Keratinocyte (primary cell): Measurements from ENCODE around the gene CREB3L1. TPM values are rescaled to one million over a fixed set of nuclear protein-coding genes. Genes with fewer than 3 reads are reported as not detected.

Experiments
- DNase-seq: peaks from one replicate; pipeline ENCODE4 v3.0.0-alpha.2; 2011; ENCODE audit warnings: low read depth, missing footprints, low spot score
- FAIRE-seq: peaks from 2 replicates; lab custom pipeline; 2011; peaks lifted over from hg19 to GRCh38; lab: Jason Lieb, UNC
- H2AFZ ChIP-seq: 2 replicates; pipeline ENCODE4 v1.6.0; 2012; ENCODE audit warnings: low read length, control low read depth, inconsistent platforms; ENCODE audit not compliant: control insufficient read depth
- H3K27ac ChIP-seq: 2 replicates; pipeline ENCODE4 v1.5.1; 2011; ENCODE audit warnings: low read length; ENCODE audit not compliant: control insufficient read depth, insufficient read depth
- H3K27me3 ChIP-seq: 3 replicates; pipeline ENCODE4 v1.6.0; 2011; ENCODE audit warnings: low read length; ENCODE audit not compliant: control insufficient read depth, insufficient read depth; ENCODE audit errors: extremely low read depth
- H3K36me3 ChIP-seq, 2 experiments: 2 replicates in 1 of 2; 3 replicates in 1 of 2; pipeline ENCODE4 v1.5.1; 2011; ENCODE audit warnings: low read length in 2 of 2, mild to moderate bottlenecking in 1 of 2; ENCODE audit not compliant: control insufficient read depth in 2 of 2, insufficient read depth in 2 of 2; ENCODE audit errors: extremely low read depth in 1 of 2
- H3K4me1 ChIP-seq: 3 replicates; pipeline ENCODE4 v1.5.1; 2011; ENCODE audit warnings: low read length; ENCODE audit not compliant: control insufficient read depth, insufficient read depth; ENCODE audit errors: extremely low read depth
- H3K4me2 ChIP-seq: 3 replicates; pipeline ENCODE4 v1.6.0; 2011; ENCODE audit warnings: low read depth, low read length; ENCODE audit not compliant: control insufficient read depth, insufficient read depth; ENCODE audit errors: extremely low read depth
- H3K4me3 ChIP-seq, 3 experiments: fragments of 200-600 bp in 1 of 3; sonication (generic) in 1 of 3; 2 replicates in 2 of 3; 3 replicates in 1 of 3; pipeline ENCODE4 v1.5.1; 2011 to 2016; ENCODE audit warnings: low read length in 3 of 3, mild to moderate bottlenecking in 3 of 3, control low read depth in 2 of 3, inconsistent platforms in 1 of 3, low read depth in 1 of 3, mixed read lengths in 1 of 3, mixed run types in 1 of 3, moderate library complexity in 1 of 3; ENCODE audit not compliant: control insufficient read depth in 2 of 3, insufficient read depth in 2 of 3; ENCODE audit errors: extremely low read depth in 1 of 3
- H3K79me2 ChIP-seq: 2 replicates; pipeline ENCODE4 v1.6.0; 2012; ENCODE audit warnings: low read length; ENCODE audit not compliant: control insufficient read depth, insufficient read depth
- H3K9ac ChIP-seq: 3 replicates; pipeline ENCODE4 v1.6.0; 2011; ENCODE audit warnings: low read length; ENCODE audit not compliant: control insufficient read depth, insufficient read depth; ENCODE audit errors: extremely low read depth
- H3K9me1 ChIP-seq: 3 replicates; pipeline ENCODE4 v1.6.0; 2011; ENCODE audit warnings: low read length; ENCODE audit not compliant: control insufficient read depth, insufficient read depth; ENCODE audit errors: extremely low read depth
- H3K9me3 ChIP-seq: 2 replicates; pipeline ENCODE4 v1.5.1; 2012; ENCODE audit warnings: low read depth, low read length; ENCODE audit not compliant: control insufficient read depth
- H4K20me1 ChIP-seq: 3 replicates; pipeline ENCODE4 v1.6.0; 2011; ENCODE audit warnings: low read length; ENCODE audit not compliant: control insufficient read depth, insufficient read depth; ENCODE audit errors: extremely low read depth
- EZH2 ChIP-seq: IDR thresholded peaks from one replicate; pipeline ENCODE4 v1.6.1; 2012; ENCODE audit warnings: inconsistent platforms, mild to moderate bottlenecking, low read length, moderate library complexity
- dilution Hi-C: fragments of 300-500 bp; cut with MboI; formaldehyde crosslinking; loops from one replicate; pipeline ENCODE4 v1.7.0; 2020; ENCODE audit warnings: low sequenced_read_pairs; ENCODE audit not compliant: extremely low pct_ligation_motif_present
- polyA plus RNA-seq, 5 experiments: library from polyadenylated mRNA; depleted of rRNA in 3 of 5; stranded (reverse) in 3 of 5; stranded (forward) in 1 of 5; unstranded in 1 of 5; fragments of >200 nt; gene quantifications; 1 replicate in 1 of 5; 2 replicates in 3 of 5; 3 replicates in 1 of 5; pipeline versions ENCODE4 v1.2.1 to v1.2.3, GENCODE V29; 2011 to 2012; ENCODE audit warnings: missing spikeins in 2 of 5, low read depth in 1 of 5, low replicate concordance in 1 of 5
- TF ChIP-seq, protein P1 (sequence below), 3 experiments: IDR thresholded peaks in 1 of 3; conservative IDR thresholded peaks in 1 of 3; optimal IDR thresholded peaks in 1 of 3; 2 replicates in 2 of 3; 3 replicates in 1 of 3; pipeline versions ENCODE3 to v1.5.1; 2011; ENCODE audit warnings: low read length in 3 of 3, mild to moderate bottlenecking in 3 of 3, moderate library complexity in 2 of 3, control low read depth in 1 of 3, inconsistent platforms in 1 of 3; ENCODE audit not compliant: insufficient read depth in 2 of 3; ENCODE audit errors: extremely low read depth in 1 of 3

CREB3L1 gene
- polyA plus RNA-seq, 1 donor (not counting 4 experiments of a cell fraction or from before 2014, with no cell fraction given): not detected

DNA sequence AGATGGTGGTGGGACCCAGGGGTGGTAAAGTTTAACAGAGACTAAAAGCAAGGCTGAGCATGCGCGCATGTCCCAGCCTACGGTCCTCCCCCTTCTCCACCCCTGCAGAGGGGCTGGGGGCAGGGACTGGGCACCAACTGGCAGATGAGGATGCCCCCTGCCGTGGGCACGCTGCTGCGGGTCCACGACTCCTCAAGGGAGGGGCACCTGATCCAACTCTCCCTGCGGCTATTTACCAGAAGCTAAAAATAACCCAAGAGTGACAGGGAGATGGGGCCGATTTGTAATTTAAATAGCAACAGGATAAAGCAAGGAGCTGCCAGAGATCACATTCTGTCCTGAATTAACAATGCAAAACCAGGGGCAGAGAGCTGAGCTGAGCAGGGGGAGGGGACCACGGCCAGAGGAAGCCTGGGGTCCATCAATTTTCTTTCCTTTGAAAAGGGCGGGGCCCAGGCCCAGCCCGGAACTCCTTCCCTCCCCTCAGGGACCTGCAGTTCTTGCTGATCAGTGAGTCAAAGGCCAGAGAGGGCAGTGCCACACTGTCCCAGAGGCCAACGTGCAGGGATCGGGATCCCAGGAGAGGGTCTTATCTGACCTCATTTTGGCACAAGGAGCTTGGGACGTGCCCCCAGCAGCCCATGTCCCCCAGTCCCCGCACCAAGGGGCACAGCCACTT lies 61.7 kb downstream of the CREB3L1 start:
- dilution Hi-C loops: no loop called here
- Histone ChIP-seq H3K4me2 (peak overlapping the region; percentile 54), H3K4me3 (no peak overlapping the region), H4K20me1 (no peaks in the 10 kb centered on the region), H3K79me2 (no peaks in the 10 kb centered on the region), H3K9me3 (no peaks in the 10 kb centered on the region), H2AFZ (peak overlapping the region; percentile 84), H3K27me3 (peaks cover 2% of the 10 kb centered on the region), H3K9ac (no peak overlapping the region), H3K36me3 (no peaks in the 10 kb centered on the region), H3K9me1 (no peaks in the 10 kb centered on the region), H3K4me1 (peaks cover 20% of the 10 kb centered on the region), H3K27ac (no peak overlapping the region)
- DNase-seq: no peak
- no peak for FAIRE-seq
- TF ChIP-seq, protein P1, sequence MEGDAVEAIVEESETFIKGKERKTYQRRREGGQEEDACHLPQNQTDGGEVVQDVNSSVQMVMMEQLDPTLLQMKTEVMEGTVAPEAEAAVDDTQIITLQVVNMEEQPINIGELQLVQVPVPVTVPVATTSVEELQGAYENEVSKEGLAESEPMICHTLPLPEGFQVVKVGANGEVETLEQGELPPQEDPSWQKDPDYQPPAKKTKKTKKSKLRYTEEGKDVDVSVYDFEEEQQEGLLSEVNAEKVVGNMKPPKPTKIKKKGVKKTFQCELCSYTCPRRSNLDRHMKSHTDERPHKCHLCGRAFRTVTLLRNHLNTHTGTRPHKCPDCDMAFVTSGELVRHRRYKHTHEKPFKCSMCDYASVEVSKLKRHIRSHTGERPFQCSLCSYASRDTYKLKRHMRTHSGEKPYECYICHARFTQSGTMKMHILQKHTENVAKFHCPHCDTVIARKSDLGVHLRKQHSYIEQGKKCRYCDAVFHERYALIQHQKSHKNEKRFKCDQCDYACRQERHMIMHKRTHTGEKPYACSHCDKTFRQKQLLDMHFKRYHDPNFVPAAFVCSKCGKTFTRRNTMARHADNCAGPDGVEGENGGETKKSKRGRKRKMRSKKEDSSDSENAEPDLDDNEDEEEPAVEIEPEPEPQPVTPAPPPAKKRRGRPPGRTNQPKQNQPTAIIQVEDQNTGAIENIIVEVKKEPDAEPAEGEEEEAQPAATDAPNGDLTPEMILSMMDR (optimal IDR thresholded peaks at IDR 0.05 in 1 of 3, IDR thresholded peaks at IDR 0.05 in 1 of 3, conservative IDR thresholded peaks at IDR 0.05 in 1 of 3; ENCODE audit: extremely low read depth in 1 of 3, insufficient read depth in 2 of 3, low read length in 3 of 3): peak in 1 of 3 experiments; percentile 9
- TF ChIP-seq EZH2: no peak

DNA sequence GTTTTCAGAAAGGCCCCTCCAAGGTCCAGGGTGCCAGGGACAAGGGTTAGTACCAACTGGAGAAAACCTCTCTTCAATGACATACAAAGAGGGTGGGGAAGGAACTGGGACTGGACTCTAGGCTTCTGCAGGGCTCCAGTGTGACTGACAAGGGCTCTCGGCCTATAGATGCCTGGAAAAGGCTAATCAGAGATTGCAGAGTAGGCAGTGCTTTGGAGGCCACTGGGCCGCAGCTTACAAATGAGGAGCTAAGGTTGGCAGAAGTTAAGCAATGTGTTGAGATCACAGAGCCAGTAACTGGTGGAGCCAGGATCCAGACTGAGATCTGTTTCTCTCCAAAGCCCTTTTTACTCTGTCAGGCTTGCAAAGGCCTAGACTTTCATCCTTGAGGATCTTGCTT lies 62.4 kb downstream of the CREB3L1 start:
- FAIRE-seq (no peak), DNase-seq (no peak)
- Histone ChIP-seq H3K27ac (no peak overlapping the region), H2AFZ (no peak overlapping the region), H3K4me3 (no peak overlapping the region), H3K4me2 (no peak overlapping the region), H3K4me1 (peaks cover 22% of the 10 kb centered on the region), H4K20me1 (no peaks in the 10 kb centered on the region), H3K79me2 (no peaks in the 10 kb centered on the region), H3K9ac (no peak overlapping the region), H3K9me3 (no peaks in the 10 kb centered on the region), H3K27me3 (no peaks in the 10 kb centered on the region), H3K9me1 (no peaks in the 10 kb centered on the region), H3K36me3 (no peaks in the 10 kb centered on the region)
- TF ChIP-seq EZH2: no peak
- TF ChIP-seq, protein P1 (optimal IDR thresholded peaks at IDR 0.05 in 1 of 3, IDR thresholded peaks at IDR 0.05 in 1 of 3, conservative IDR thresholded peaks at IDR 0.05 in 1 of 3; ENCODE audit: extremely low read depth in 1 of 3, insufficient read depth in 2 of 3, low read length in 3 of 3): no peak
- dilution Hi-C loops: no loop called here
